ENCODE measurements around the gene CHAD.
A peak's percentile ranks its signal among the peaks of the same experiment; 100 is the strongest.

Gene CHAD

GRCh38 chr17:50472286-50472685, 3.6 kb upstream of the CHAD start:
- DNase-seq = no peak

GRCh38 chr17:50471009-50471905, 2.6 kb upstream of the CHAD start:
- DNase-seq = peak; percentile 41

- DNase-seq = no peak
Measured at GRCh38 chr17:50470426-50470825, 1.7 kb upstream of the CHAD start.

- DNase-seq = no peak
Measured at GRCh38 chr17:50469671-50470305, 1.1 kb upstream of the CHAD start.

- DNase-seq = no peak
Measured at GRCh38 chr17:50469208-50469605, 527 bp upstream of the CHAD start.

- no peak for DNase-seq
Measured at GRCh38 chr17:50467855-50468303, 801 bp downstream of the CHAD start.

GRCh38 chr17:50467114-50467854, 1.4 kb downstream of the CHAD start:
- no peak for DNase-seq

- DNase-seq = peak; percentile 31
Measured at GRCh38 chr17:50466371-50467113, 2.1 kb downstream of the CHAD start.

- DNase-seq = no peak
Measured at GRCh38 chr17:50465635-50466034, 3.0 kb downstream of the CHAD start.

- DNase-seq = no peak
Measured at GRCh38 chr17:50465171-50465570, 3.5 kb downstream of the CHAD start.

GRCh38 chr17:50464736-50465135, 3.9 kb downstream of the CHAD start:
- no peak for DNase-seq

- no peak for DNase-seq
Measured at GRCh38 chr17:50464121-50464520, 4.6 kb downstream of the CHAD start.

- DNase-seq = no peak
Measured at GRCh38 chr17:50462446-50462845, 6.2 kb downstream of the CHAD start.

GRCh38 chr17:50461550-50462132, 7.0 kb downstream of the CHAD start:
- DNase-seq = no peak

- no peak for DNase-seq
Measured at GRCh38 chr17:50460831-50461526, 7.7 kb downstream of the CHAD start.

- DNase-seq = no peak
Measured at GRCh38 chr17:50459756-50460155, 8.9 kb downstream of the CHAD start.

- no peak for DNase-seq
Measured at GRCh38 chr17:50458701-50459676, 9.7 kb downstream of the CHAD start.

GRCh38 chr17:50458270-50458669, 10.4 kb downstream of the CHAD start:
- DNase-seq = no peak

GRCh38 chr17:50457621-50458020, 11.1 kb downstream of the CHAD start:
- no peak for DNase-seq

GRCh38 chr17:50453901-50454300, 14.8 kb downstream of the CHAD start:
- no peak for DNase-seq
